K562 (cell line): ENCODE data around the gene DLGAP1. TPM values are rescaled to one million over a fixed set of nuclear protein-coding genes. Genes with fewer than 3 reads are reported as not detected.

ENCODE experiments used
- CTBP1 ChIP-seq: fragments of 450-650 bp; IDR thresholded peaks from 2 replicates; pipeline ENCODE4 v1.6.1; 2016; ENCODE audit warnings: borderline replicate concordance
- ERF ChIP-seq: fragments of 450-650 bp; formaldehyde crosslinking; IDR thresholded peaks from 2 replicates; pipeline ENCODE4 v1.4.0; 2020; ENCODE audit warnings: mild to moderate bottlenecking, mixed read lengths
- KDM5B ChIP-seq: fragments of 200-600 bp; sonication (generic); IDR thresholded peaks from 2 replicates; pipeline ENCODE4 v1.6.1; 2012; ENCODE audit warnings: low read depth, mild to moderate bottlenecking, moderate library complexity, low read length, control low read depth, inconsistent platforms; ENCODE audit not compliant: insufficient replicate concordance
- MCM7 ChIP-seq, 2 experiments: fragments of 450-650 bp; IDR thresholded peaks; 2 replicates each; pipeline ENCODE4 v1.6.1; 2016 to 2018
- MXD1 ChIP-seq: fragments of 250-450 bp; sonication (Bioruptor Pico); IDR thresholded peaks from 2 replicates; pipeline ENCODE4 v1.8.0; 2021; ENCODE audit warnings: borderline replicate concordance, mild to moderate bottlenecking, moderate library complexity; ENCODE audit not compliant: poor library complexity, severe bottlenecking
- NONO ChIP-seq, 2 experiments: fragments of 200-400 bp in 1 of 2; fragments of 450-650 bp in 1 of 2; formaldehyde crosslinking in 1 of 2; IDR thresholded peaks; 2 replicates each; pipeline ENCODE4 v1.6.1; 2017; ENCODE audit warnings: low read depth in 2 of 2, mild to moderate bottlenecking in 2 of 2, moderate library complexity in 2 of 2, low read length in 1 of 2
- POLR2AphosphoS5 ChIP-seq: IDR thresholded peaks from 2 replicates; pipeline ENCODE4 v1.6.1; 2011; ENCODE audit warnings: mild to moderate bottlenecking, low read depth, low read length, moderate library complexity; ENCODE audit not compliant: control insufficient read depth, insufficient read depth
- PTRF ChIP-seq: fragments of 450-650 bp; IDR thresholded peaks from 2 replicates; pipeline ENCODE4 v1.6.1; 2016; ENCODE audit warnings: mild to moderate bottlenecking, missing genetic modification characterization, missing compliant biosample characterization
- RHOXF2B ChIP-seq: fragments of 250-450 bp; sonication (Bioruptor Pico); conservative IDR thresholded peaks from 2 replicates; pipeline ENCODE4 v1.5.1; 2021
- ZNF134 ChIP-seq: fragments of 250-450 bp; sonication (Bioruptor Pico); conservative IDR thresholded peaks from 2 replicates; pipeline ENCODE4 v1.4.0; 2020
- ZNF274 ChIP-seq: IDR thresholded peaks from 2 replicates; pipeline ENCODE4 v1.6.1; 2011; ENCODE audit warnings: low read depth, mild to moderate bottlenecking, low read length, moderate library complexity, borderline replicate concordance
- ZNF384 ChIP-seq: IDR thresholded peaks from 2 replicates; pipeline ENCODE4 v1.6.1; 2012; ENCODE audit warnings: low read depth, low read length, improper control_type of control experiment
- polyA plus RNA-seq, 8 experiments: library from polyadenylated mRNA; depleted of rRNA in 4 of 8; stranded (reverse) in 5 of 8; unstranded in 3 of 8; fragments of >200 nt; fragmentation: Nextera tagmentation in 2 of 8; fragmentation: Illumina TruSeq in 1 of 8; extraction: Ambion mirVana in 2 of 8; extraction: Trizol in 1 of 8; gene quantifications; 2 replicates each; pipeline versions ENCODE4 v1.2.1 to v1.2.3, GENCODE V29; 2011 to 2014; ENCODE audit warnings: inconsistent platforms in 1 of 8, missing spikeins in 1 of 8
- total RNA-seq, 7 experiments: library from RNA; depleted of rRNA in 6 of 7; stranded (reverse); fragments of >200 nt in 6 of 7; fragmentation: Illumina TruSeq in 2 of 7; extraction: Trizol in 2 of 7; gene quantifications; 2 replicates each; pipeline versions ENCODE4 v1.2.1 to v1.2.3, GENCODE V29; 2011 to 2021; ENCODE audit warnings: low replicate concordance in 1 of 7
- TF ChIP-seq, protein P1 (sequence below): fragments of 250-450 bp; sonication (Bioruptor Pico); IDR thresholded peaks from 2 replicates; pipeline ENCODE4 v1.5.0; 2020; ENCODE audit warnings: mild to moderate bottlenecking
- TF ChIP-seq, protein P2 (sequence below): fragments of 150-350 bp; conservative IDR thresholded peaks from 2 replicates; pipeline ENCODE4 v1.6.1; 2014; ENCODE audit warnings: low read length
- TF ChIP-seq, protein P3 (sequence below), 2 experiments: fragments of 150-350 bp in 1 of 2; IDR thresholded peaks; 2 replicates each; pipeline ENCODE4 v1.6.1; 2012 to 2016; ENCODE audit warnings: low read depth in 2 of 2, low read length in 2 of 2, mild to moderate bottlenecking in 1 of 2, moderate library complexity in 1 of 2
- TF ChIP-seq, protein P4 (sequence below), 2 experiments: IDR thresholded peaks; 2 replicates each; pipeline ENCODE4 v1.6.1; 2012; ENCODE audit warnings: improper control_type of control experiment in 2 of 2, low read depth in 2 of 2, low read length in 2 of 2, borderline replicate concordance in 1 of 2

The DLGAP1 gene
- total and polyA plus RNA-seq, 9 of the 15 experiments (the other 6 are each of a cell fraction or from before 2014, with no cell fraction given), result 0.04 to 0.22 (median 0.08) TPM

DNA sequence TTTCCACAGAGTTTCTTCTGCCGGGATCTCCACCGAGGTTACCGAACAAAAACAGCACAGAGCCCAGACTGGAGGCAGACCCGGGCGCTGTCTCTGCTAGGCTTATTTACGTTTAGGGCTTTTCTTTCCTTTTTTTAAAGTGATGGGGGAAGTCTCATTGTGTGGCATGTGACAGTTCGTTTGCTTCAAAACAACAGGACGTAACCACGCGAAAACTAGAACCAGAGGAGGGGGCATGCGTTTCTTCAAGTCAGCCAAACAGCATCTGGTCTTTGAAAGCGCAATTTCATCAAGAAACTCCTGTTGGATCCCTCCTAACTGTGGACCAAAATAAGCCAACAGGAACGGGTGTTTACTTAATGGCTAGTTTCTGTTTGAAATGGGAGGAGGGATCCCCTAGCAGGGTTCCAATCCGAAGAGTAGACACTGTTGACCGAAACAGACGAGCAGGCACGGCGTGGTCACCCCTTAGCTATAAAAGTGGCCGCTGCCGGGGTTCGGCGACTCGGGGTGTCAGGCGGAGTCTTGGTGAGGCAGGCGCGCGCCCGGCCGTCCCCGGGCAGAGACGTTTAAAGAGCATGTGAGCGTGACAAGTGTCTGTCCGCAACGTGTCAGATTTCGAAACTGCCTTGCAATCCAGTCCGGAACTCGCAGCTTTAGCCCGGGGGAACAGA is 1006.1 kb downstream of the DLGAP1 start (continued):
- TF ChIP-seq, protein P1, sequence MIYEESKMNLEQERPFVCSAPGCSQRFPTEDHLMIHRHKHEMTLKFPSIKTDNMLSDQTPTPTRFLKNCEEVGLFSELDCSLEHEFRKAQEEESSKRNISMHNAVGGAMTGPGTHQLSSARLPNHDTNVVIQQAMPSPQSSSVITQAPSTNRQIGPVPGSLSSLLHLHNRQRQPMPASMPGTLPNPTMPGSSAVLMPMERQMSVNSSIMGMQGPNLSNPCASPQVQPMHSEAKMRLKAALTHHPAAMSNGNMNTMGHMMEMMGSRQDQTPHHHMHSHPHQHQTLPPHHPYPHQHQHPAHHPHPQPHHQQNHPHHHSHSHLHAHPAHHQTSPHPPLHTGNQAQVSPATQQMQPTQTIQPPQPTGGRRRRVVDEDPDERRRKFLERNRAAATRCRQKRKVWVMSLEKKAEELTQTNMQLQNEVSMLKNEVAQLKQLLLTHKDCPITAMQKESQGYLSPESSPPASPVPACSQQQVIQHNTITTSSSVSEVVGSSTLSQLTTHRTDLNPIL (CRISPR knock-in tag), result no peak; the same call in 1 of the 2 replicates
- TF ChIP-seq, protein P2, sequence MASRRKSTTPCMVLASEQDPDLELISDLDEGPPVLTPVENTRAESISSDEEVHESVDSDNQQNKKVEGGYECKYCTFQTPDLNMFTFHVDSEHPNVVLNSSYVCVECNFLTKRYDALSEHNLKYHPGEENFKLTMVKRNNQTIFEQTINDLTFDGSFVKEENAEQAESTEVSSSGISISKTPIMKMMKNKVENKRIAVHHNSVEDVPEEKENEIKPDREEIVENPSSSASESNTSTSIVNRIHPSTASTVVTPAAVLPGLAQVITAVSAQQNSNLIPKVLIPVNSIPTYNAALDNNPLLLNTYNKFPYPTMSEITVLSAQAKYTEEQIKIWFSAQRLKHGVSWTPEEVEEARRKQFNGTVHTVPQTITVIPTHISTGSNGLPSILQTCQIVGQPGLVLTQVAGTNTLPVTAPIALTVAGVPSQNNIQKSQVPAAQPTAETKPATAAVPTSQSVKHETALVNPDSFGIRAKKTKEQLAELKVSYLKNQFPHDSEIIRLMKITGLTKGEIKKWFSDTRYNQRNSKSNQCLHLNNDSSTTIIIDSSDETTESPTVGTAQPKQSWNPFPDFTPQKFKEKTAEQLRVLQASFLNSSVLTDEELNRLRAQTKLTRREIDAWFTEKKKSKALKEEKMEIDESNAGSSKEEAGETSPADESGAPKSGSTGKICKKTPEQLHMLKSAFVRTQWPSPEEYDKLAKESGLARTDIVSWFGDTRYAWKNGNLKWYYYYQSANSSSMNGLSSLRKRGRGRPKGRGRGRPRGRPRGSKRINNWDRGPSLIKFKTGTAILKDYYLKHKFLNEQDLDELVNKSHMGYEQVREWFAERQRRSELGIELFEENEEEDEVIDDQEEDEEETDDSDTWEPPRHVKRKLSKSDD, result no peak
- TF ChIP-seq KDM5B, result peak; percentile 79
- TF ChIP-seq ZNF274, result no peak
- TF ChIP-seq MXD1, result peak; percentile 27
- TF ChIP-seq ZNF134 (CRISPR knock-in tag), result 0 out of 2 replicates have a peak, but pooled peaks have one; percentile 23
- 0 out of 2 replicates have a peak, but pooled peaks have one; percentile 4 for TF ChIP-seq RHOXF2B (CRISPR knock-in tag)
- no peak for TF ChIP-seq MCM7 (IDR thresholded peaks at IDR 0.05)
- TF ChIP-seq, protein P3, sequence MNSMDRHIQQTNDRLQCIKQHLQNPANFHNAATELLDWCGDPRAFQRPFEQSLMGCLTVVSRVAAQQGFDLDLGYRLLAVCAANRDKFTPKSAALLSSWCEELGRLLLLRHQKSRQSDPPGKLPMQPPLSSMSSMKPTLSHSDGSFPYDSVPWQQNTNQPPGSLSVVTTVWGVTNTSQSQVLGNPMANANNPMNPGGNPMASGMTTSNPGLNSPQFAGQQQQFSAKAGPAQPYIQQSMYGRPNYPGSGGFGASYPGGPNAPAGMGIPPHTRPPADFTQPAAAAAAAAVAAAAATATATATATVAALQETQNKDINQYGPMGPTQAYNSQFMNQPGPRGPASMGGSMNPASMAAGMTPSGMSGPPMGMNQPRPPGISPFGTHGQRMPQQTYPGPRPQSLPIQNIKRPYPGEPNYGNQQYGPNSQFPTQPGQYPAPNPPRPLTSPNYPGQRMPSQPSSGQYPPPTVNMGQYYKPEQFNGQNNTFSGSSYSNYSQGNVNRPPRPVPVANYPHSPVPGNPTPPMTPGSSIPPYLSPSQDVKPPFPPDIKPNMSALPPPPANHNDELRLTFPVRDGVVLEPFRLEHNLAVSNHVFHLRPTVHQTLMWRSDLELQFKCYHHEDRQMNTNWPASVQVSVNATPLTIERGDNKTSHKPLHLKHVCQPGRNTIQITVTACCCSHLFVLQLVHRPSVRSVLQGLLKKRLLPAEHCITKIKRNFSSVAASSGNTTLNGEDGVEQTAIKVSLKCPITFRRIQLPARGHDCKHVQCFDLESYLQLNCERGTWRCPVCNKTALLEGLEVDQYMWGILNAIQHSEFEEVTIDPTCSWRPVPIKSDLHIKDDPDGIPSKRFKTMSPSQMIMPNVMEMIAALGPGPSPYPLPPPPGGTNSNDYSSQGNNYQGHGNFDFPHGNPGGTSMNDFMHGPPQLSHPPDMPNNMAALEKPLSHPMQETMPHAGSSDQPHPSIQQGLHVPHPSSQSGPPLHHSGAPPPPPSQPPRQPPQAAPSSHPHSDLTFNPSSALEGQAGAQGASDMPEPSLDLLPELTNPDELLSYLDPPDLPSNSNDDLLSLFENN (IDR thresholded peaks at IDR 0.05; ENCODE audit: low read depth in 2 of 2, low read length in 2 of 2), result peak in 1 of 2 experiments; percentile 42; a peak in 1 of 4 replicates
- TF ChIP-seq ERF (CRISPR knock-in tag), result peak; percentile 76; the same call in 1 of the 2 replicates
- TF ChIP-seq CTBP1, result no peak
- no peak for TF ChIP-seq NONO (IDR thresholded peaks at IDR 0.05; ENCODE audit: low read depth in 2 of 2, low read length in 1 of 2)
- TF ChIP-seq, protein P4, sequence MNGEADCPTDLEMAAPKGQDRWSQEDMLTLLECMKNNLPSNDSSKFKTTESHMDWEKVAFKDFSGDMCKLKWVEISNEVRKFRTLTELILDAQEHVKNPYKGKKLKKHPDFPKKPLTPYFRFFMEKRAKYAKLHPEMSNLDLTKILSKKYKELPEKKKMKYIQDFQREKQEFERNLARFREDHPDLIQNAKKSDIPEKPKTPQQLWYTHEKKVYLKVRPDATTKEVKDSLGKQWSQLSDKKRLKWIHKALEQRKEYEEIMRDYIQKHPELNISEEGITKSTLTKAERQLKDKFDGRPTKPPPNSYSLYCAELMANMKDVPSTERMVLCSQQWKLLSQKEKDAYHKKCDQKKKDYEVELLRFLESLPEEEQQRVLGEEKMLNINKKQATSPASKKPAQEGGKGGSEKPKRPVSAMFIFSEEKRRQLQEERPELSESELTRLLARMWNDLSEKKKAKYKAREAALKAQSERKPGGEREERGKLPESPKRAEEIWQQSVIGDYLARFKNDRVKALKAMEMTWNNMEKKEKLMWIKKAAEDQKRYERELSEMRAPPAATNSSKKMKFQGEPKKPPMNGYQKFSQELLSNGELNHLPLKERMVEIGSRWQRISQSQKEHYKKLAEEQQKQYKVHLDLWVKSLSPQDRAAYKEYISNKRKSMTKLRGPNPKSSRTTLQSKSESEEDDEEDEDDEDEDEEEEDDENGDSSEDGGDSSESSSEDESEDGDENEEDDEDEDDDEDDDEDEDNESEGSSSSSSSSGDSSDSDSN (IDR thresholded peaks at IDR 0.05; ENCODE audit: borderline replicate concordance in 1 of 2, low read depth in 2 of 2, low read length in 2 of 2), result peak; percentile 57 to 74; a peak in 3 of 4 replicates
- no peak for TF ChIP-seq PTRF (tag)
- TF ChIP-seq ZNF384, result no peak
- no peak for TF ChIP-seq POLR2AphosphoS5
